HG03066 (cell line): ENCODE data around the gene SRPX2.
"Not testable (repeated sequence)": the region's sequence is repeated elsewhere in the genome, so short reads cannot be mapped to it uniquely, and the experiment has no call there.

Experiments
- ATAC-seq: cut with Tn5 transposase; IDR thresholded peaks from one replicate; pipeline ENCODE4 v1.9.1; 2021; ENCODE audit warnings: low read depth; ENCODE audit not compliant: unreplicated experiment

Gene SRPX2

DNA sequence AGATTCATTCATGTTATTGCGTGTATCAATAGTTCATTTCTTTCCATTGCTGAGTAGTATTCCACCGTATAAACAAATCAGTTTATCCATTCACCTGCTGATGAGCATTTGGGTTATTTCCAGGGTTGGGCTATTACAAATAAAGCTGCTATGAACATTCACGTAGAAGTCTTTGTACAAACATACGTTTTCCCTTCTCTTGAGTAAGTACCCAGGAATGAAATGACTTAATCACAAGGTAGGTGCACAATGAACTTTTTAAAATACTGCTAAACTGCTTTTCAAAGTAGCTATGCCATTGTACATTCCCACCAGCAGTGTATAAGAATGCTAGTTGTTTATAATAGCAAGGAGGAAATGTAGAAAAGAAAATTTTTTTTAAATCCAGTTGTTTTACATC, 52.0 kb downstream of the SRPX2 start:
- no peak for ATAC-seq

DNA sequence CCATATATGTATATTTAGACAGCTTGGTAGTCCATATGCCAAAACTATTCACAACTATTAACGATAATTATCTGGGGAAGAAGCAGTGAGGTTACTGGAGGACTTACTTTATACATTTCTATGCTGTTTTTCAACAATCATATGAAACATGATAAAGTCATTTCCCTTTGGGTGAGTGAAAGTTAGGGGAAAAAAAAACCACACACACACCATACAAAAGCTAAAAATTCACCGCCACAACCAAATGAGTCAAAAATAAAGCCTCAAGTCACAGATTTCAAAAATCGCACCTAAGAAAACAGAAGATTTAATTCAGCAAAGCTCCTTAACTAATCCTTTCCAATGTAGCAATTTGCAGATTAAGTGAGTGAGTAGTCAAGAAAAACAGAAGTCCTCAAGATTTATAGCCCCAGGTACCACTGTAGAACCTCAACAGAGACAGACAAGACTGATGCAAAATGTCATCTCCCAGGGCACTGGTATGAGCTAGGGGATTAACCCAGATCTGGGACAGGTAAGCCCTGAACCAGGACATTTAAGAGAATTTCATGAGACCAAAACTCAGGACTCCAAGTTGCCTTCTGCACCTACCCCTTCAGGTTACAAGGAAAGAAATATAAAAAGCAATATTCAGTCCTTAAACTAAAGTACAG, 52.8 kb downstream of the SRPX2 start:
- no peak for ATAC-seq

GRCh38 chrX:100698551-100698950, 54.6 kb downstream of the SRPX2 start:
- no peak for ATAC-seq

- ATAC-seq = no peak
Observed at GRCh38 chrX:100700809-100701208, 56.8 kb downstream of the SRPX2 start.

- ATAC-seq = no peak
Observed at GRCh38 chrX:100704581-100705203, 60.7 kb downstream of the SRPX2 start.

- ATAC-seq = no peak
Observed at GRCh38 chrX:100710816-100711215, 66.8 kb downstream of the SRPX2 start.

GRCh38 chrX:100717363-100717762, 73.4 kb downstream of the SRPX2 start:
- ATAC-seq = no peak

DNA sequence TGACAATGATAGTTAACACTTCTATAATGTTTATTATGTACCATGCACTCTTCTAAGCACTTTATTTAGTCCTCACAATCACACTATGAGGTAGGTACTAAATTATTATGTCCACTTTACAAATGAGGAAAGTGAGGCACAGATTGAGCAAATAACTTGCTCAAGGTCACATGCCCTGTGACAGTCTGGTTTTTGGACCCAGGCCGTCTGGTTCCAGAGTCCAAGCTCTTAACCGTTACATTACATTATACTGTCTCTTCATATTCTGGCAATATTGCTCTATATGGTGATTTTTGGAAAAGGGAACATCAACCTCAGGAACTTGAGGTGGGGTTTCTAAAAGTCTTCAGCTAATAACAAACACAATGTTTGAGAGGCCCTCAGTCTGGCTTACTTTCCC, 75.1 kb downstream of the SRPX2 start:
- no peak for ATAC-seq

GRCh38 chrX:100720301-100720700, 76.3 kb downstream of the SRPX2 start:
- ATAC-seq = no peak

DNA sequence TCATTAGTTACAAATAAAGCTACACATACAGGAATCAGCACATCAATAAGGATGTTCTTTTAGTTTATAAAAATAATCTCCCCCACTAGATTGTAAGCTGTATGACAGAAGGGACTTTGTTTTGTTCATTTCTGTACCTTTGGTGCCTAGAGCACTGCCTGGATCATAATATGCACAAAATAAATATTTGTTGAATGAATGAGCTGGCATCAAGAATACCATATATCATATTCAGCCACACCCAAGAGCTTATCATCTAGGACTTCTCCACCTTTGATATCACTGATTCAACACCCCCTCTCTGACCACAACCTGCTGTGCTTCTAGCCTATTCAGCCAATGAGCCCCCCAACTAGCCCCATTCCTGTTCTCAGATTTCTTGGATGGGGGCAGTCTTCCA, 77.3 kb downstream of the SRPX2 start:
- ATAC-seq = no peak

DNA sequence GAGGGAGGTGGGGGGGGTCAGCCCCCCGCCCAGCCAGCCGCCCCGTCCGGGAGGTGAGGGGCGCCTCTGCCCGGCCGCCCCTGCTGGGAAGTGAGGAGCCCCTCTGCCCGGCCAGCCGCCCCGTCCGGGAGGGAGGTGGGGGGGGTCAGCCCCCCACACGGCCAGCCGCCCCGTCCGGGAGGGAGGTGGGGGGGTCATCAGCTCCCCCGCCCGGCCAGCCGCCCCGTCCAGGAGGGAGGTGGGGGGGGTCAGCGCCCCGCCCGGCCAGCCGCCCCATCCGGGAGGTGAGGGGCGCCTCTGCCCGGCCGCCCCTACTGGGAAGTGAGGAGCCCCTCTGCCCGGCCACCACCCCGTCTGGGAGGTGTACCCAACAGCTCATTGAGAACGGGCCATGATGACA, 80.0 kb downstream of the SRPX2 start:
- not testable (repeated sequence) for ATAC-seq
